GM12878 (cell line): ENCODE results near the gene LCA5. TPM values are rescaled to one million over a fixed set of nuclear protein-coding genes. Genes with fewer than 3 reads are reported as not detected.

Experiments
- CEBPB ChIP-seq, 2 experiments: fragments of 150-350 bp in 1 of 2; IDR thresholded peaks; 2 replicates each; pipeline ENCODE4 v1.6.1; 2012 to 2014; ENCODE audit warnings: low read depth in 2 of 2, low read length in 2 of 2, borderline replicate concordance in 1 of 2, inconsistent platforms in 1 of 2
- DPF2 ChIP-seq: fragments of 450-650 bp; IDR thresholded peaks from 2 replicates; pipeline ENCODE4 v1.6.1; 2017; ENCODE audit warnings: mild to moderate bottlenecking
- FOXK2 ChIP-seq: fragments of 450-650 bp; IDR thresholded peaks from 2 replicates; pipeline ENCODE4 v1.6.1; 2017; ENCODE audit warnings: mild to moderate bottlenecking, moderate library complexity
- IKZF2 ChIP-seq, 2 experiments: fragments of 450-650 bp; IDR thresholded peaks; 2 replicates each; pipeline ENCODE4 v1.6.1; 2017; ENCODE audit warnings: mild to moderate bottlenecking in 2 of 2, moderate library complexity in 2 of 2
- JUND ChIP-seq: IDR thresholded peaks from 2 replicates; pipeline ENCODE4 v1.6.1; 2012; ENCODE audit warnings: low read depth, mild to moderate bottlenecking, low read length, improper control_type of control experiment, moderate library complexity
- MEF2A ChIP-seq: IDR thresholded peaks from 2 replicates; pipeline ENCODE4 v1.6.1; 2011; ENCODE audit warnings: low read depth, mild to moderate bottlenecking, low read length, moderate library complexity; ENCODE audit not compliant: insufficient read depth
- SP1 ChIP-seq: IDR thresholded peaks from one replicate; pipeline ENCODE4 v1.6.1; 2011; ENCODE audit warnings: low read depth, low read length
- TARDBP ChIP-seq: IDR thresholded peaks from 2 replicates; pipeline ENCODE4 v1.6.1; 2016; ENCODE audit warnings: borderline replicate concordance
- TCF12 ChIP-seq: IDR thresholded peaks from 2 replicates; pipeline ENCODE4 v1.6.1; 2011; ENCODE audit warnings: low read depth, mild to moderate bottlenecking, low read length
- ZNF217 ChIP-seq: fragments of 450-650 bp; IDR thresholded peaks from 2 replicates; pipeline ENCODE4 v1.6.1; 2017; ENCODE audit warnings: antibody characterized with exemption, mild to moderate bottlenecking
- ZNF24 ChIP-seq: fragments of 450-650 bp; IDR thresholded peaks from 2 replicates; pipeline ENCODE4 v1.6.1; 2017; ENCODE audit warnings: antibody characterized with exemption, mild to moderate bottlenecking
- ZZZ3 ChIP-seq: IDR thresholded peaks from 2 replicates; pipeline ENCODE4 v1.6.1; 2011; ENCODE audit warnings: low read depth; ENCODE audit not compliant: control insufficient read depth, insufficient read length
- polyA plus RNA-seq, 11 experiments: library from polyadenylated mRNA; depleted of rRNA in 4 of 11; unstranded in 6 of 11; stranded (reverse) in 5 of 11; fragments of >200 nt; fragmentation: Nextera tagmentation in 4 of 11; fragmentation: Illumina TruSeq in 1 of 11; extraction: Ambion mirVana in 4 of 11; extraction: Trizol in 1 of 11; gene quantifications; 1 replicate in 1 of 11; 2 replicates in 10 of 11; pipeline versions ENCODE4 v1.2.1 to v1.2.3, GENCODE V29; 2011 to 2016; ENCODE audit warnings: inconsistent platforms in 2 of 11, missing spikeins in 2 of 11, low read depth in 1 of 11
- total RNA-seq, 4 experiments: library from RNA; depleted of rRNA in 3 of 4; stranded (reverse); fragments of >200 nt in 3 of 4; fragmentation: Illumina TruSeq in 1 of 4; extraction: Trizol in 1 of 4; gene quantifications; 2 replicates each; pipeline versions ENCODE4 v1.2.1 to v1.2.3, GENCODE V29; 2013 to 2021
- TF ChIP-seq, protein P1 (sequence below): fragments of 150-350 bp; IDR thresholded peaks from 2 replicates; pipeline ENCODE4 v1.6.1; 2014; ENCODE audit warnings: mild to moderate bottlenecking, low read depth, low read length
- TF ChIP-seq, protein P2 (sequence below): fragments of 450-650 bp; IDR thresholded peaks from 2 replicates; pipeline ENCODE4 v1.6.1; 2016; ENCODE audit warnings: mild to moderate bottlenecking
- TF ChIP-seq, protein P3 (sequence below): IDR thresholded peaks from 2 replicates; pipeline ENCODE4 v1.6.1; 2012; ENCODE audit warnings: improper control_type of control experiment, low read depth, low read length; ENCODE audit not compliant: insufficient replicate concordance
- TF ChIP-seq, protein P4 (sequence below): IDR thresholded peaks from 2 replicates; pipeline ENCODE4 v1.6.1; 2012; ENCODE audit warnings: low read depth, low read length, improper control_type of control experiment
- TF ChIP-seq, protein P5 (sequence below): IDR thresholded peaks from 2 replicates; pipeline ENCODE4 v1.6.1; 2012; ENCODE audit warnings: low read depth, low read length, improper control_type of control experiment
- TF ChIP-seq, protein P6 (sequence below): IDR thresholded peaks from 2 replicates; pipeline ENCODE4 v1.6.1; 2011; ENCODE audit warnings: borderline replicate concordance, low read depth, mild to moderate bottlenecking, moderate library complexity, mixed read lengths, low read length; ENCODE audit not compliant: insufficient read depth; ENCODE audit errors: extremely low read length

The LCA5 gene
- total and polyA plus RNA-seq, 10 of the 15 experiments (the other 5 are each of a cell fraction or from before 2014, with no cell fraction given), result 0.13 to 0.45 (median 0.27) TPM

DNA sequence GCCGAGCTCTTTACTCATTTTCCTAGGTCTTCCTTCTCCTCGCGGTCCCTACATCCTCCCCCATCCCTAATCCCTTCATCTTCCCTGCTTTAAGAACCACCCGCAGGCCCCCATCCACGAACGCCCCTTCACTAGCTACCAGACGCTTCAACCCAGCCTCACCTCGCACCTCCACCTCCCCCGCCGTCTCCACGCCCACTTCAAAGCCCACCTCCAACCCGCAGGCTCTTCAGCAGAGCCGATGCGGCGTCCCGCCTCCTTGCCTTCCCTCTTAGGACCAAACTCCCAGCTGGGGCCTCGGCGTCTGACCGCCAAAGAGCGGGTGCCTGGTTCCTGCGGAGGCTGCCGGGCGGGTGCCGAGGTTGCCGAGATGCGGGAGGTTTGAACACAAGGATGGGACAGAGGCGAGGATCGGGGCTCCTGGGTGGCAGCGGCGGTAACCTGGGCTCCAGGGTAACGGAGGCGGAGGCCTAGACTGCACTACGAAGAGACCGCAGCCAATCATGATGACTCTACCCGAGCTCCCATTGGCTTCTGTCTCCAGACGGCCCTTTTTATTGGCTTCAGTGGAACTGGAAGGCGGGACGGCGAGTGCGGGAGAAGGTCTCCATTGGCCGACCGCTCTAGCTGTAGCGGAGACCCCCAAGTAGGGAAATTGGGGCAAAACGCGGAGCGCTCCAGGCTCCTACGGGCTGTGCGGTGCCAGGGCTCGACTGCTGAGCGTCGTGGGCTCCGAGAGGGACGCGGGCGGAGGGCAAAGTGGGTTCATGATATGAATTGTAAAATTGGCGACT lies at the start of gene LCA5 (continued):
- TF ChIP-seq, protein P1, sequence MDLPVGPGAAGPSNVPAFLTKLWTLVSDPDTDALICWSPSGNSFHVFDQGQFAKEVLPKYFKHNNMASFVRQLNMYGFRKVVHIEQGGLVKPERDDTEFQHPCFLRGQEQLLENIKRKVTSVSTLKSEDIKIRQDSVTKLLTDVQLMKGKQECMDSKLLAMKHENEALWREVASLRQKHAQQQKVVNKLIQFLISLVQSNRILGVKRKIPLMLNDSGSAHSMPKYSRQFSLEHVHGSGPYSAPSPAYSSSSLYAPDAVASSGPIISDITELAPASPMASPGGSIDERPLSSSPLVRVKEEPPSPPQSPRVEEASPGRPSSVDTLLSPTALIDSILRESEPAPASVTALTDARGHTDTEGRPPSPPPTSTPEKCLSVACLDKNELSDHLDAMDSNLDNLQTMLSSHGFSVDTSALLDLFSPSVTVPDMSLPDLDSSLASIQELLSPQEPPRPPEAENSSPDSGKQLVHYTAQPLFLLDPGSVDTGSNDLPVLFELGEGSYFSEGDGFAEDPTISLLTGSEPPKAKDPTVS, result no peak
- TF ChIP-seq, protein P2, sequence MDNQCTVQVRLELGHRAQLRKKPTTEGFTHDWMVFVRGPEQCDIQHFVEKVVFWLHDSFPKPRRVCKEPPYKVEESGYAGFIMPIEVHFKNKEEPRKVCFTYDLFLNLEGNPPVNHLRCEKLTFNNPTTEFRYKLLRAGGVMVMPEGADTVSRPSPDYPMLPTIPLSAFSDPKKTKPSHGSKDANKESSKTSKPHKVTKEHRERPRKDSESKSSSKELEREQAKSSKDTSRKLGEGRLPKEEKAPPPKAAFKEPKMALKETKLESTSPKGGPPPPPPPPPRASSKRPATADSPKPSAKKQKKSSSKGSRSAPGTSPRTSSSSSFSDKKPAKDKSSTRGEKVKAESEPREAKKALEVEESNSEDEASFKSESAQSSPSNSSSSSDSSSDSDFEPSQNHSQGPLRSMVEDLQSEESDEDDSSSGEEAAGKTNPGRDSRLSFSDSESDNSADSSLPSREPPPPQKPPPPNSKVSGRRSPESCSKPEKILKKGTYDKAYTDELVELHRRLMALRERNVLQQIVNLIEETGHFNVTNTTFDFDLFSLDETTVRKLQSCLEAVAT, result no peak
- TF ChIP-seq SP1 (peak; percentile 97), IKZF2 (IDR thresholded peaks at IDR 0.05) (peak; percentile 49 to 53; a peak in 2 of 4 replicates), ZNF24 (no peak), JUND (no peak), ZNF217 (no peak), ZZZ3 (no peak), DPF2 (no peak), TARDBP (no peak), CEBPB (IDR thresholded peaks at IDR 0.05; ENCODE audit: borderline replicate concordance in 1 of 2, low read depth in 2 of 2, low read length in 2 of 2) (no peak), TCF12 (no peak), FOXK2 (no peak), MEF2A (no peak)
- TF ChIP-seq, protein P3, sequence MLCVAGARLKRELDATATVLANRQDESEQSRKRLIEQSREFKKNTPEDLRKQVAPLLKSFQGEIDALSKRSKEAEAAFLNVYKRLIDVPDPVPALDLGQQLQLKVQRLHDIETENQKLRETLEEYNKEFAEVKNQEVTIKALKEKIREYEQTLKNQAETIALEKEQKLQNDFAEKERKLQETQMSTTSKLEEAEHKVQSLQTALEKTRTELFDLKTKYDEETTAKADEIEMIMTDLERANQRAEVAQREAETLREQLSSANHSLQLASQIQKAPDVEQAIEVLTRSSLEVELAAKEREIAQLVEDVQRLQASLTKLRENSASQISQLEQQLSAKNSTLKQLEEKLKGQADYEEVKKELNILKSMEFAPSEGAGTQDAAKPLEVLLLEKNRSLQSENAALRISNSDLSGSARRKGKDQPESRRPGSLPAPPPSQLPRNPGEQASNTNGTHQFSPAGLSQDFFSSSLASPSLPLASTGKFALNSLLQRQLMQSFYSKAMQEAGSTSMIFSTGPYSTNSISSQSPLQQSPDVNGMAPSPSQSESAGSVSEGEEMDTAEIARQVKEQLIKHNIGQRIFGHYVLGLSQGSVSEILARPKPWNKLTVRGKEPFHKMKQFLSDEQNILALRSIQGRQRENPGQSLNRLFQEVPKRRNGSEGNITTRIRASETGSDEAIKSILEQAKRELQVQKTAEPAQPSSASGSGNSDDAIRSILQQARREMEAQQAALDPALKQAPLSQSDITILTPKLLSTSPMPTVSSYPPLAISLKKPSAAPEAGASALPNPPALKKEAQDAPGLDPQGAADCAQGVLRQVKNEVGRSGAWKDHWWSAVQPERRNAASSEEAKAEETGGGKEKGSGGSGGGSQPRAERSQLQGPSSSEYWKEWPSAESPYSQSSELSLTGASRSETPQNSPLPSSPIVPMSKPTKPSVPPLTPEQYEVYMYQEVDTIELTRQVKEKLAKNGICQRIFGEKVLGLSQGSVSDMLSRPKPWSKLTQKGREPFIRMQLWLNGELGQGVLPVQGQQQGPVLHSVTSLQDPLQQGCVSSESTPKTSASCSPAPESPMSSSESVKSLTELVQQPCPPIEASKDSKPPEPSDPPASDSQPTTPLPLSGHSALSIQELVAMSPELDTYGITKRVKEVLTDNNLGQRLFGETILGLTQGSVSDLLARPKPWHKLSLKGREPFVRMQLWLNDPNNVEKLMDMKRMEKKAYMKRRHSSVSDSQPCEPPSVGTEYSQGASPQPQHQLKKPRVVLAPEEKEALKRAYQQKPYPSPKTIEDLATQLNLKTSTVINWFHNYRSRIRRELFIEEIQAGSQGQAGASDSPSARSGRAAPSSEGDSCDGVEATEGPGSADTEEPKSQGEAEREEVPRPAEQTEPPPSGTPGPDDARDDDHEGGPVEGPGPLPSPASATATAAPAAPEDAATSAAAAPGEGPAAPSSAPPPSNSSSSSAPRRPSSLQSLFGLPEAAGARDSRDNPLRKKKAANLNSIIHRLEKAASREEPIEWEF, result no peak
- TF ChIP-seq, protein P4, sequence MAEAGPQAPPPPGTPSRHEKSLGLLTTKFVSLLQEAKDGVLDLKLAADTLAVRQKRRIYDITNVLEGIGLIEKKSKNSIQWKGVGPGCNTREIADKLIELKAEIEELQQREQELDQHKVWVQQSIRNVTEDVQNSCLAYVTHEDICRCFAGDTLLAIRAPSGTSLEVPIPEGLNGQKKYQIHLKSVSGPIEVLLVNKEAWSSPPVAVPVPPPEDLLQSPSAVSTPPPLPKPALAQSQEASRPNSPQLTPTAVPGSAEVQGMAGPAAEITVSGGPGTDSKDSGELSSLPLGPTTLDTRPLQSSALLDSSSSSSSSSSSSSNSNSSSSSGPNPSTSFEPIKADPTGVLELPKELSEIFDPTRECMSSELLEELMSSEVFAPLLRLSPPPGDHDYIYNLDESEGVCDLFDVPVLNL, result no peak
- TF ChIP-seq, protein P5, sequence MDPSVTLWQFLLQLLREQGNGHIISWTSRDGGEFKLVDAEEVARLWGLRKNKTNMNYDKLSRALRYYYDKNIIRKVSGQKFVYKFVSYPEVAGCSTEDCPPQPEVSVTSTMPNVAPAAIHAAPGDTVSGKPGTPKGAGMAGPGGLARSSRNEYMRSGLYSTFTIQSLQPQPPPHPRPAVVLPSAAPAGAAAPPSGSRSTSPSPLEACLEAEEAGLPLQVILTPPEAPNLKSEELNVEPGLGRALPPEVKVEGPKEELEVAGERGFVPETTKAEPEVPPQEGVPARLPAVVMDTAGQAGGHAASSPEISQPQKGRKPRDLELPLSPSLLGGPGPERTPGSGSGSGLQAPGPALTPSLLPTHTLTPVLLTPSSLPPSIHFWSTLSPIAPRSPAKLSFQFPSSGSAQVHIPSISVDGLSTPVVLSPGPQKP, result no peak
- TF ChIP-seq, protein P6, sequence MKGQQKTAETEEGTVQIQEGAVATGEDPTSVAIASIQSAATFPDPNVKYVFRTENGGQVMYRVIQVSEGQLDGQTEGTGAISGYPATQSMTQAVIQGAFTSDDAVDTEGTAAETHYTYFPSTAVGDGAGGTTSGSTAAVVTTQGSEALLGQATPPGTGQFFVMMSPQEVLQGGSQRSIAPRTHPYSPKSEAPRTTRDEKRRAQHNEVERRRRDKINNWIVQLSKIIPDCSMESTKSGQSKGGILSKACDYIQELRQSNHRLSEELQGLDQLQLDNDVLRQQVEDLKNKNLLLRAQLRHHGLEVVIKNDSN, result no peak
